ENCODE measurements around the gene TMEM126A.

The TMEM126A gene

DNA sequence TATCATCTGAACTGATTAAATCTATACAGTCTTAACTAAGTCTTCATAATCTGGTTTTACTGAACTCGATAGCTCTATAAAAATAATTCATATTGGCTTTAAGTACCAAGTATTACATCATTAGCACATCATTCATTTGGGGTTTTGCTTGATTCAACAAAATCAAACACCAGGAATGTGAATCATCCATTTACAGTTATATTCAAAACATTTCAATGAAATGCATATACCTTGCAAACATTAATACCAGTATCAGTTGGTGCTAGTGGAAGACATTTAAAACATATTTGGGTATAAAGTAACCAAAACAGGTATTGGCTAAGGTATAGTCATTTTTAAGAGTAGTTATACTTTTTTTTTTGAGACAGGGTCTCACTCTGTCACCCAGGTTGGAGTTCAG is 50.4 kb downstream of the TMEM126A start:
- H3K9ac ChIP-seq (ENCODE audit: low read depth, low read length) = no peak overlapping the region
- ATAC-seq (ENCODE audit: insufficient read depth, low read depth) = no peak
- no peak overlapping the region for H3K27ac ChIP-seq (ENCODE audit: low read length)
- H3K27me3 ChIP-seq (ENCODE audit: insufficient read depth, low read length, poor library complexity) = peaks cover 29% of the 10 kb centered on the region
- H3K36me3 ChIP-seq (ENCODE audit: insufficient read depth, low read length) = no peaks in the 10 kb centered on the region
- H3K4me2 ChIP-seq (ENCODE audit: insufficient read depth, low read length) = no peak overlapping the region
- H3K9me3 ChIP-seq (ENCODE audit: insufficient read depth, low read length, severe bottlenecking) = no peaks in the 10 kb centered on the region
- TF ChIP-seq CTCF (IDR thresholded peaks at IDR 0.05; ENCODE audit: borderline replicate concordance, extremely low read depth, low read length, poor library complexity, severe bottlenecking) = no peak
- TF ChIP-seq EZH2 (IDR thresholded peaks at IDR 0.05; ENCODE audit: borderline replicate concordance, low read depth, low read length, severe bottlenecking) = no peak
- DNase-seq = no peak
- no peak overlapping the region for H2AFZ ChIP-seq (ENCODE audit: low read depth, low read length)
- H4K20me1 ChIP-seq (ENCODE audit: insufficient read depth, low read length) = no peaks in the 10 kb centered on the region
- no peaks in the 10 kb centered on the region for H3K79me2 ChIP-seq (ENCODE audit: insufficient read depth, low read length)
- H3K4me1 ChIP-seq (ENCODE audit: insufficient read depth, low read length) = no peaks in the 10 kb centered on the region
- H3K4me3 ChIP-seq (ENCODE audit: low read depth in 1 of 2, low read length in 2 of 2) = no peak overlapping the region

GRCh38 chr11:85699957-85700741 is 52.4 kb downstream of the TMEM126A start:
- H3K4me2 ChIP-seq (ENCODE audit: insufficient read depth, low read length) = no peak overlapping the region
- TF ChIP-seq CTCF (IDR thresholded peaks at IDR 0.05; ENCODE audit: borderline replicate concordance, extremely low read depth, low read length, poor library complexity, severe bottlenecking) (no peak), EZH2 (IDR thresholded peaks at IDR 0.05; ENCODE audit: borderline replicate concordance, low read depth, low read length, severe bottlenecking) (no peak)
- no peak overlapping the region for H3K9ac ChIP-seq (ENCODE audit: low read depth, low read length)
- DNase-seq (no peak), ATAC-seq (ENCODE audit: insufficient read depth, low read depth) (no peak)
- no peaks in the 10 kb centered on the region for H3K36me3 ChIP-seq (ENCODE audit: insufficient read depth, low read length)
- no peaks in the 10 kb centered on the region for H3K4me1 ChIP-seq (ENCODE audit: insufficient read depth, low read length)
- no peaks in the 10 kb centered on the region for H4K20me1 ChIP-seq (ENCODE audit: insufficient read depth, low read length)
- peaks cover 30% of the 10 kb centered on the region for H3K27me3 ChIP-seq (ENCODE audit: insufficient read depth, low read length, poor library complexity)
- no peaks in the 10 kb centered on the region for H3K9me3 ChIP-seq (ENCODE audit: insufficient read depth, low read length, severe bottlenecking)
- no peak overlapping the region for H2AFZ ChIP-seq (ENCODE audit: low read depth, low read length)
- H3K4me3 ChIP-seq (ENCODE audit: low read depth in 1 of 2, low read length in 2 of 2) = no peak overlapping the region
- H3K27ac ChIP-seq (ENCODE audit: low read length) = no peak overlapping the region
- H3K79me2 ChIP-seq (ENCODE audit: insufficient read depth, low read length) = no peaks in the 10 kb centered on the region

GRCh38 chr11:85704967-85705366 is 57.2 kb downstream of the TMEM126A start:
- Histone ChIP-seq H3K79me2 (ENCODE audit: insufficient read depth, low read length) (no peaks in the 10 kb centered on the region), H3K4me3 (ENCODE audit: low read depth in 1 of 2, low read length in 2 of 2) (no peak overlapping the region), H3K27ac (ENCODE audit: low read length) (no peak overlapping the region), H3K4me2 (ENCODE audit: insufficient read depth, low read length) (no peak overlapping the region), H3K9ac (ENCODE audit: low read depth, low read length) (no peak overlapping the region), H3K27me3 (ENCODE audit: insufficient read depth, low read length, poor library complexity) (peaks cover 33% of the 10 kb centered on the region), H3K4me1 (ENCODE audit: insufficient read depth, low read length) (no peaks in the 10 kb centered on the region), H4K20me1 (ENCODE audit: insufficient read depth, low read length) (no peaks in the 10 kb centered on the region), H3K36me3 (ENCODE audit: insufficient read depth, low read length) (no peaks in the 10 kb centered on the region), H3K9me3 (ENCODE audit: insufficient read depth, low read length, severe bottlenecking) (no peaks in the 10 kb centered on the region), H2AFZ (ENCODE audit: low read depth, low read length) (no peak overlapping the region)
- no peak for TF ChIP-seq CTCF (IDR thresholded peaks at IDR 0.05; ENCODE audit: borderline replicate concordance, extremely low read depth, low read length, poor library complexity, severe bottlenecking)
- no peak for ATAC-seq (ENCODE audit: insufficient read depth, low read depth)
- DNase-seq = no peak
